Karpas-422 (cell line): ENCODE measurements around the gene VSIG2. TPM values are rescaled to one million over a fixed set of nuclear protein-coding genes. Genes with fewer than 3 reads are reported as not detected.

Source experiments
- DNase-seq: peaks from one replicate; pipeline ENCODE4 v3.0.0-alpha.2; 2015
- H2AFZ ChIP-seq: fragments of 200-600 bp; sonication (generic); 2 replicates; pipeline ENCODE4 v1.6.1; 2014; ENCODE audit warnings: antibody characterized with exemption, low read length, mixed read lengths
- H3K27ac ChIP-seq: fragments of 200-600 bp; sonication (generic); 2 replicates; pipeline ENCODE4 v1.5.1; 2014; ENCODE audit warnings: mild to moderate bottlenecking, low read length, moderate library complexity
- H3K27me3 ChIP-seq: fragments of 200-600 bp; sonication (generic); 2 replicates; pipeline ENCODE4 v1.6.1; 2014; ENCODE audit warnings: low read length, mixed read lengths
- H3K36me3 ChIP-seq: fragments of 200-600 bp; sonication (generic); 2 replicates; pipeline ENCODE4 v1.6.1; 2014; ENCODE audit warnings: low read length, mixed read lengths; ENCODE audit not compliant: insufficient read depth
- H3K4me1 ChIP-seq: fragments of 200-600 bp; sonication (generic); 2 replicates; pipeline ENCODE4 v1.6.1; 2014; ENCODE audit warnings: mild to moderate bottlenecking, low read length, mixed read lengths
- H3K4me2 ChIP-seq: fragments of 200-600 bp; sonication (generic); 2 replicates; pipeline ENCODE4 v1.6.1; 2014; ENCODE audit warnings: low read length, low read depth, mild to moderate bottlenecking; ENCODE audit not compliant: poor library complexity, severe bottlenecking
- H3K4me3 ChIP-seq: fragments of 200-600 bp; sonication (generic); 2 replicates; pipeline ENCODE4 v1.5.1; 2014; ENCODE audit warnings: mild to moderate bottlenecking, antibody characterized with exemption, low read length, mixed read lengths
- H3K79me2 ChIP-seq: fragments of 200-600 bp; sonication (generic); 2 replicates; pipeline ENCODE4 v1.6.1; 2014; ENCODE audit warnings: mild to moderate bottlenecking, low read length, mixed read lengths
- H3K9ac ChIP-seq: fragments of 200-600 bp; sonication (generic); 2 replicates; pipeline ENCODE4 v1.6.0; 2014; ENCODE audit warnings: low read length
- H3K9me2 ChIP-seq: fragments of 200-600 bp; sonication (generic), shearing (Covaris generic); replicated peaks from 2 replicates; pipeline ENCODE4 v1.6.0; 2014; ENCODE audit warnings: mild to moderate bottlenecking, low read length, moderate library complexity; ENCODE audit not compliant: insufficient read depth
- H3K9me3 ChIP-seq: fragments of 300-700, 200-600 bp; sonication (generic); 2 replicates; pipeline ENCODE4 v1.6.1; 2014; ENCODE audit warnings: low read length, mixed read lengths
- H4K20me1 ChIP-seq: fragments of 200-600 bp; sonication (generic); 2 replicates; pipeline ENCODE4 v1.6.1; 2014; ENCODE audit warnings: mild to moderate bottlenecking, antibody characterized with exemption, low read length, low read depth; ENCODE audit not compliant: insufficient read depth
- total RNA-seq: library from RNA; depleted of rRNA; stranded (reverse); fragments of >200 nt; shearing (Covaris generic); gene quantifications from 2 replicates; pipeline ENCODE4 v1.2.3, GENCODE V29; 2014; ENCODE audit warnings: low replicate concordance; rRNA removed

The VSIG2 gene
- total RNA-seq, 1 experiment from 2014 or later = not detected

DNA sequence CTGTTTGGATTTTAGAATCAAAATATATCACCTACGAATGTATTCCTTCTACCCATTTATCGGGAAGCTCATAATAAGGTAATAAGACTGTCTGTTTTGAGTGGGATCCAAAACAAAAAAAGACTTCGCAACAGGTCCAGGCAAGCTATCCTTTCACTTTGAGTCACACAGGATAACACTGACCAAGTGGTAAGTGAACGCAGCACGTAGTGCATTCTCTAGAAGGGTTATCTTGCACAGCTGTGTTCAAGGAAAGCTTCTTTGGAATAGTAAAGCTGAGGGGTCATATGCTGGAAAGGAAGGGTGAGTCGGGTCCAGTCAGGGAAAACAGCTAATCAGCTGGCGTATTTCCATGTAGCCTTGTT lies 34.7 kb downstream of the VSIG2 start:
- Histone ChIP-seq H3K27ac (no peak overlapping the region), H3K4me3 (no peak overlapping the region), H3K27me3 (no peaks in the 10 kb centered on the region), H3K79me2 (no peaks in the 10 kb centered on the region), H4K20me1 (no peaks in the 10 kb centered on the region), H3K9ac (no peak overlapping the region), H3K4me2 (no peak overlapping the region), H3K9me3 (no peaks in the 10 kb centered on the region), H3K36me3 (no peaks in the 10 kb centered on the region), H3K9me2 (no peaks in the 10 kb centered on the region), H3K4me1 (peaks cover 12% of the 10 kb centered on the region; the same call in 1 of the 2 replicates), H2AFZ (no peak overlapping the region)
- no peak for DNase-seq

DNA sequence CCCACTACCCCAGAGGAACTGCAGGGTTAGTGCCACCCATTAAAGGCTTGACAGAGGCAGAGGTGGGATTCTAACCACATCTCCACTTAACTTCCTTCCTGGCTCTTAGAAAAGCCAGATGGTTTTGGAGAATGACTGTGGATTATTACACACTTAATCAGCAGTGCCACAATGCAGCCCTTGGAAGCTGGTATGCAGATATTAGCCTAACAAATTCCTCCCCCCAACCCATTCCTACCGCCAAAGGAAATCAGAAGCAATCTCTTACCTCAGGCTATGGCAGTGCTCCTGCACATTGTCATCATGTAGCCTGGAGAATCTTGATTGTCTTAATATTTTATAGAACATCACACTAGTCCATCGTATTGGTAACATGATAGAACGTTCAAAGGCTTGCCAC lies 35.5 kb downstream of the VSIG2 start:
- Histone ChIP-seq H3K9ac (no peak overlapping the region), H3K9me3 (no peaks in the 10 kb centered on the region), H3K4me2 (no peak overlapping the region), H3K9me2 (no peaks in the 10 kb centered on the region), H3K4me3 (no peak overlapping the region), H3K4me1 (peaks cover 6% of the 10 kb centered on the region; the same call in 1 of the 2 replicates), H3K27ac (no peak overlapping the region), H4K20me1 (no peaks in the 10 kb centered on the region), H3K27me3 (no peaks in the 10 kb centered on the region), H2AFZ (no peak overlapping the region), H3K36me3 (no peaks in the 10 kb centered on the region), H3K79me2 (no peaks in the 10 kb centered on the region)
- DNase-seq = no peak

DNA sequence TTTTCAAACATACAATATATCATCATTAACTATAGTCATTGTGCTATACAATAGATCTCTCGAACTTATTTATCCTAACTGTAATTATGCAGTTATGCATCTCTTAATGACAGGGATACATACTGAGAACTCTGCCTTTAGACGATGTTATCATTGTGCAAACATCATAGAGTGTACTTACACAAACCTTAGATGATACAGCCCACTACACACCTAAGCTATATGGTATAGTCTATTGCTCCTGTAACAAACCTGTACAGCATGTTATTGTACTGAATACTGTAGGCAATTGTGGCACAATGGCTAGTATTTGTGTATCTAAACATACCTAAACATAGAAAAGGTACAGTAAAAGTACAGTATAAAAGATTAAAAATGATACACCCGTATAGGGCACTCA lies 39.7 kb downstream of the VSIG2 start:
- Histone ChIP-seq H3K27ac (no peak overlapping the region), H3K9me2 (no peaks in the 10 kb centered on the region), H2AFZ (no peak overlapping the region), H3K4me1 (no peaks in the 10 kb centered on the region), H3K27me3 (no peaks in the 10 kb centered on the region), H3K9ac (no peak overlapping the region), H4K20me1 (no peaks in the 10 kb centered on the region), H3K79me2 (no peaks in the 10 kb centered on the region), H3K9me3 (no peaks in the 10 kb centered on the region), H3K4me3 (no peak overlapping the region), H3K36me3 (no peaks in the 10 kb centered on the region), H3K4me2 (no peak overlapping the region)
- DNase-seq = no peak

DNA sequence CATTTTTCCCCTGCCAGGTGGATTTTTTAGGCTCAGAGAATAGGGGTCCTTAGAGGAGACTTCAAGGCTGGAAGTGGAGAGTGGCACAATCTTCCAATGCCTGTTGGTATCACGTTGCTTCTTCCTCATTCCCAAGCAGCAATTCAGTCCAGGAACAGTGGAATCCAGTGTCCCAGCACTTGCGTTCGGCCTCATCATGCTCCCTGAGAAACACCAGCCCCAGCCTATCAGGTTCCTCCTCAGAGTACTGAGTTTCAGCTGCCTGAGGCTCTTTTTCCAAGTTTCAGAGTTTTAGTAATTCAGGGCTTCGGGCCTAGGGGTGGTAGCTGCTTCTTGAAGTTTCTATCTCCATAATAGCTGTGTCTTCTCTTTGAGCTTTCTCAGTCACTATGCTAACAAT lies 44.2 kb downstream of the VSIG2 start:
- Histone ChIP-seq H3K36me3 (no peaks in the 10 kb centered on the region), H4K20me1 (no peaks in the 10 kb centered on the region), H3K9me2 (no peaks in the 10 kb centered on the region), H3K4me1 (no peaks in the 10 kb centered on the region), H2AFZ (no peak overlapping the region), H3K27me3 (no peaks in the 10 kb centered on the region), H3K4me3 (no peak overlapping the region), H3K79me2 (no peaks in the 10 kb centered on the region), H3K4me2 (no peak overlapping the region), H3K9me3 (no peaks in the 10 kb centered on the region), H3K9ac (no peak overlapping the region), H3K27ac (no peak overlapping the region)
- no peak for DNase-seq

DNA sequence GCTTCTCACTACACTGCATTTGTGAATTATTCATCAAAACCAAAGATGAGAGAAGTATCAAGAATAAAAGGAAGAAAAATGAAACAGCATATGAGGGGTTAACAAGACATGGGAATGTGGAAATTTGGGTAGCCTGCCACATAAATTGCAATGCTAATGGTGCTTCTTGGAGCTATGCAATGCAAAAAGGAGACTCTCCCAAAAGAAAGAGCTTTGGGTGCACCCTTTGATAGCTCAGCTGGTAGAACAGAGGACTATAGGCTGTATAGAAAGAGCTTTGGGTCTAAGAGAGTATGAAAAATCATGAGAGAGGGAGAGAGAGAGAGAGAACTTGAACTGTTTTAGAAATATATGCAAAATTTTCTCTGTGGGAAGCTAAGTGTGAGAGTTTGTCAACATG lies 52.0 kb downstream of the VSIG2 start:
- no peaks in the 10 kb centered on the region for H3K36me3 ChIP-seq

DNA sequence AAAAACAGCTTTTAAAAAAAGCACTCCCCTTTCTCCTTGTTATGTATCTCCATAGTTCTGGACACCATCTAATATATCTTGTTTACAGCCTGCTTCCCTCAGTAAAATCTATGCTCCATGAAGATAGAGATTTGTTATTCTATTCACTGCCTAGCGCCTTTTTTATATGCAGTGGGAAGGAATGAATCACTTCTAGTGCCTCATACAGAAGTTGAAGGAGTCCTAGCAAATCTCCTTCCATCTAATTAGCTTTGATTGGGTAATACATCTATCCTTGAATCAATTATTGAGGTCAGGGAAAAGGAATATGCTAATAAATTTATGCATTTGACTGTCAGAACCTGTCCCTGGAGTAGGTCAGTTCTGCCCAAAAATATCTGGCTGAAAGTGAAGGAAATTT lies 52.5 kb downstream of the VSIG2 start:
- H2AFZ ChIP-seq = no peak overlapping the region
- H3K79me2 ChIP-seq = no peaks in the 10 kb centered on the region
- no peaks in the 10 kb centered on the region for H3K9me2 ChIP-seq
- DNase-seq = no peak
- H3K36me3 ChIP-seq = no peaks in the 10 kb centered on the region
- 0 out of 2 replicates have a peak, but pooled peaks cover 3% of the 10 kb centered on the region for H3K4me1 ChIP-seq
- no peak overlapping the region for H3K4me2 ChIP-seq
- no peaks in the 10 kb centered on the region for H4K20me1 ChIP-seq
- no peaks in the 10 kb centered on the region for H3K27me3 ChIP-seq
- no peak overlapping the region for H3K4me3 ChIP-seq
- no peak overlapping the region for H3K27ac ChIP-seq
- no peak overlapping the region for H3K9ac ChIP-seq
- H3K9me3 ChIP-seq = no peaks in the 10 kb centered on the region

More for the DNA sequence above, 52.0 kb downstream of the VSIG2 start:
- H3K9ac ChIP-seq = no peak overlapping the region
- H3K27ac ChIP-seq = no peak overlapping the region
- no peak overlapping the region for H2AFZ ChIP-seq
- no peaks in the 10 kb centered on the region for H3K9me2 ChIP-seq
- H3K4me2 ChIP-seq = no peak overlapping the region
- no peaks in the 10 kb centered on the region for H3K79me2 ChIP-seq
- H3K4me3 ChIP-seq = no peak overlapping the region
- no peaks in the 10 kb centered on the region for H3K27me3 ChIP-seq
- no peaks in the 10 kb centered on the region for H3K9me3 ChIP-seq
- H4K20me1 ChIP-seq = no peaks in the 10 kb centered on the region
- H3K4me1 ChIP-seq = 0 out of 2 replicates have a peak, but pooled peaks cover 3% of the 10 kb centered on the region
- no peak for DNase-seq

Other genes starting within 250 kb of the VSIG2 start
- gene OR8B12, start 208.6 kb downstream of the VSIG2 start, total RNA-seq = not detected in 2 replicates
- not detected in 2 replicates for gene OR8A1, start 182.3 kb downstream of the VSIG2 start, total RNA-seq
- not detected in 2 replicates for gene PANX3, start 140.8 kb downstream of the VSIG2 start, total RNA-seq
- 14.5 and 21.6 TPM in 2 replicates for gene TBRG1, start 129.4 kb downstream of the VSIG2 start, total RNA-seq
- 0.47 and 0.89 TPM in 2 replicates for gene SIAE, start 78.5 kb downstream of the VSIG2 start, total RNA-seq
- 1.2 and 10.4 TPM in 2 replicates for gene SPA17, start 78.4 kb downstream of the VSIG2 start, total RNA-seq
- 0.97 TPM in 1 of 2 replicates, not detected in the other for gene NRGN, start 12.3 kb downstream of the VSIG2 start, total RNA-seq
- not detected in 2 replicates for gene ESAM, start 10.0 kb upstream of the VSIG2 start, total RNA-seq
- 5.2 and 7.6 TPM in 2 replicates for gene MSANTD2, start 48.2 kb upstream of the VSIG2 start, total RNA-seq
- gene ROBO3, start 113.2 kb upstream of the VSIG2 start, total RNA-seq = 6.6 and 13.8 TPM in 2 replicates
- gene ROBO4, start 145.6 kb upstream of the VSIG2 start, total RNA-seq = not detected in 2 replicates
- gene HEPN1, start 167.0 kb upstream of the VSIG2 start, total RNA-seq = not detected in 2 replicates
- not detected in 2 replicates for gene HEPACAM, start 183.8 kb upstream of the VSIG2 start, total RNA-seq
- 1.8 and 2.3 TPM in 2 replicates for gene CCDC15, start 201.9 kb upstream of the VSIG2 start, total RNA-seq